ENCODE results near the gene SKAP2. TPM values are rescaled to one million over a fixed set of nuclear protein-coding genes. Genes with fewer than 3 reads are reported as not detected.

Gene SKAP2
- total and polyA plus RNA-seq, 10 of the 15 experiments (the other 5 are each of a cell fraction or from before 2014, with no cell fraction given) = 10.9 to 40.6 (median 23.5) TPM

GRCh38 chr7:26667514-26668133, 196.8 kb downstream of the SKAP2 start (continued):
- TF ChIP-seq BCL3 (IDR thresholded peaks at IDR 0.05; ENCODE audit: borderline replicate concordance, insufficient read depth, low read depth, low read length, poor library complexity, severe bottlenecking) = no peak
- TF ChIP-seq RAD21 (IDR thresholded peaks at IDR 0.05; ENCODE audit: insufficient read depth, low read depth, low read length) = peak; percentile 78
- TF ChIP-seq MTA3 (IDR thresholded peaks at IDR 0.05; ENCODE audit: borderline replicate concordance, low read length) = no peak
- peak; percentile 66 for TF ChIP-seq YY1 (IDR thresholded peaks at IDR 0.05; ENCODE audit: low read depth, low read length)
- TF ChIP-seq CTCF (IDR thresholded peaks at IDR 0.05 in 2 of 3, conservative IDR thresholded peaks at IDR 0.05 in 1 of 3; ENCODE audit: control insufficient read depth in 2 of 3, extremely low read depth in 1 of 3, insufficient read depth in 1 of 3, low read depth in 3 of 3, low read length in 3 of 3) = peak; percentile 64 to 91 (median 80); a peak in 5 of 6 replicates
- no peak for TF ChIP-seq NR2C2 (IDR thresholded peaks at IDR 0.05; ENCODE audit: borderline replicate concordance, control insufficient read depth, insufficient read length, low read depth)
- TF ChIP-seq E2F8 (IDR thresholded peaks at IDR 0.05; ENCODE audit: low read depth, partially characterized antibody) = no peak
- TF ChIP-seq ATF2 (IDR thresholded peaks at IDR 0.05; ENCODE audit: low read length) = no peak
- no peak for TF ChIP-seq DPF2 (IDR thresholded peaks at IDR 0.05)
- TF ChIP-seq PKNOX1 (IDR thresholded peaks at IDR 0.05) = no peak
- no peak for TF ChIP-seq TAF1 (IDR thresholded peaks at IDR 0.05; ENCODE audit: borderline replicate concordance, low read depth, low read length)
- TF ChIP-seq SPI1 (IDR thresholded peaks at IDR 0.05; ENCODE audit: borderline replicate concordance, insufficient read depth, low read depth, low read length) = no peak
- TF ChIP-seq CHD2 (IDR thresholded peaks at IDR 0.05; ENCODE audit: borderline replicate concordance, low read depth, low read length) = peak; percentile 58; the same call in 1 of the 2 replicates
- TF ChIP-seq PAX8 (IDR thresholded peaks at IDR 0.05) = no peak
- TF ChIP-seq HCFC1 (IDR thresholded peaks at IDR 0.05; ENCODE audit: low read length) = no peak
- TF ChIP-seq IRF4 (IDR thresholded peaks at IDR 0.05; ENCODE audit: low read depth, low read length) = no peak

All from GM12878 (cell line).